PC-3 (cell line): ENCODE results near the gene KAT6B.

ENCODE experiments used
- CTCF ChIP-seq: fragments of 300-600 bp; sonication (generic); conservative IDR thresholded peaks from 2 replicates; pipeline ENCODE4 v1.5.1; 2017; ENCODE audit warnings: antibody characterized with exemption, low read depth, mild to moderate bottlenecking, low read length
- EZH2 ChIP-seq: fragments of 300-600 bp; sonication (generic); IDR thresholded peaks from one replicate; pipeline ENCODE4 v1.6.1; 2017; ENCODE audit warnings: antibody characterized with exemption, mild to moderate bottlenecking, low read length; ENCODE audit not compliant: unreplicated experiment
- EZH2phosphoT487 ChIP-seq: fragments of 300-600 bp; sonication (generic); IDR thresholded peaks from 2 replicates; pipeline ENCODE4 v1.6.1; 2018; ENCODE audit warnings: mild to moderate bottlenecking, antibody characterized with exemption, low read length, borderline replicate concordance

GRCh38 chr10:75058161-75058560 lies 231.8 kb downstream of the KAT6B start:
- TF ChIP-seq CTCF, result no peak
- no peak for TF ChIP-seq EZH2
- TF ChIP-seq EZH2phosphoT487, result no peak
